ENCODE results near the gene KCNK7.

The KCNK7 gene

DNA sequence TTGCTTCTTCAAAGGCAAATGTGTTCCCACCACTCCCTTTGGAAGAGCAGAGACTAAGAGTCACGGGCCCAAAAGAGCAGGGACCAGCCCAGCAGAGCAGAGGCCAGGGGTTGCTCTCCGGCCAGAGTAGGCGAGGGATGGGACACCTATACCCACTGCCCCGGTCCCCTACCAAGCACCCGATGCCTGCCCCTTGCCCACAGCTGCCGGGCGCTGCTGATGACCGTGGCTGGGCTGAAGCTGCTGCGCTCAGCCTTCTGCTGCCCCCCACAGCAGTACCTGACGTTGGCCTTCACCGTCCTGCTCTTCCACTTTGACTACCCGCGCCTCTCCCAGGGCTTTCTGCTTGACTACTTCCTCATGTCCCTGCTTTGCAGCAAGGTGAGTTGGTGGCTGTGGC lies 31.6 kb upstream of the KCNK7 start:
- DNase-seq (ENCODE audit: low read depth in 2 of 2) = no peak

DNA sequence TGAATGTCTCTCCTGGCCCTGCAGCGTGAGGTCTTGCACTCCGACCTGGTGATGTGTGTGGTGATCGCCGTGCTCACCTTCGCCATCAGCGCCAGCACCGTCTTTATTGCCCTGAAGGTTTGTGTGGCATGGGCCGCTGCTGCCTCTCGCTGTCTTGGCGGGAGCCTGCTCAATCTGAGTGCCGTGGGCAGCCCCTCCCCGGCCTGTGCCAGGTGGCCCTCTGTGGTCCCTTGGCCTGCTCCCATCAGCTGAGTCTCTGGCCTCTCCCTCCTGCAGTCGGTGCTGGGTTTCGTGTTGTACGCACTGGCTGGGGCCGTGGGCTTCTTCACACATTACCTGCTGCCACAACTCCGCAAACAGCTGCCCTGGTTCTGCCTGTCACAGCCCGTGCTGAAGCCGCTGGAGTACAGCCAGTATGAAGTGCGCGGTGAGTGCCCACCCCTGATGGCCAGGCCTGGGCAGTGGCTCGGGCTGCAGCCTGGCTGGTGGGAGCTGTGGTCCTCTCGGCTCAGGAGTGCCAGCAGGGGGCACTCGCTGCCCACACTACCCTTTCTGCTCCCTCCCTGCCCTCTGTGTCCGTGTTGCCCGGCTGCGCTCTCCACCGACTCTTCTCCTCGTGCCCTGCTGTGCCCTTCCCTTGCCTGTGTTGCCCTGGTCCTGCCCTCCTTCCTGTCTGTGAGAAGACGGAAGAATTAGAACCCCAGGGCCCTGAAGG lies 30.2 kb upstream of the KCNK7 start:
- no peak for DNase-seq (ENCODE audit: low read depth in 2 of 2)

DNA sequence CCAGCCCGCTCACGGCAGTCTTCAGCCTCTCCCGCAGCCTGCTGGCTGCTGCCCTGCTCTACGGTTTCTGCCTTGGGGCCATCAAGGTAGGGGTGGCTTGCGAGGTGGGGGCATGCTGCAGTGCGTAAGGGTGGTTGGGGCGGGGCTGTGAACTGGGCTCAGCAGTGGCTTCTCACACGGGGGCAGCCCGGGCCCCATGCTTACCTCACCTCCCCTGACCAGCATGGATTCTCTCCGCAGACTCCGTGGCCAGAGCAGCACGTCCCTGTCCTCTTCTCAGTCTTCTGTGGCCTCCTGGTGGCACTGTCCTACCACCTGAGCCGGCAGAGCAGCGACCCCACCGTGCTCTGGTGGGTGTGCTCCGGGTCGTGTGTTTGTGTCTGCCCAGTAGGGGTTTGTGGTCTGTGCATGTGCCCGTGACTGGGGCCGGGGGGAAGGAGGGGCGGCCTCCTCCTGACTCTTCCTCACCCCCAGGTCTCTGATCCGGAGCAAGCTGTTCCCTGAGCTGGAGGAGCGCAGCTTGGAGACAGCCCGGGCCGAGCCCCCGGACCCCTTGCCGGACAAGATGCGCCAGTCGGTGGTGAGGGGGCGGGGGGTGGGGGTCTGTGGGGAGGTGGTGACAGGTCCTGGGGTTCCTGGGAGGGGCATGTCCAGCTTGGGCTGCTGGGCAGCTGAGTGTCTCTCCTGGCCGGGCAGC lies 29.5 kb upstream of the KCNK7 start:
- no peak for DNase-seq (ENCODE audit: low read depth in 2 of 2)

DNA sequence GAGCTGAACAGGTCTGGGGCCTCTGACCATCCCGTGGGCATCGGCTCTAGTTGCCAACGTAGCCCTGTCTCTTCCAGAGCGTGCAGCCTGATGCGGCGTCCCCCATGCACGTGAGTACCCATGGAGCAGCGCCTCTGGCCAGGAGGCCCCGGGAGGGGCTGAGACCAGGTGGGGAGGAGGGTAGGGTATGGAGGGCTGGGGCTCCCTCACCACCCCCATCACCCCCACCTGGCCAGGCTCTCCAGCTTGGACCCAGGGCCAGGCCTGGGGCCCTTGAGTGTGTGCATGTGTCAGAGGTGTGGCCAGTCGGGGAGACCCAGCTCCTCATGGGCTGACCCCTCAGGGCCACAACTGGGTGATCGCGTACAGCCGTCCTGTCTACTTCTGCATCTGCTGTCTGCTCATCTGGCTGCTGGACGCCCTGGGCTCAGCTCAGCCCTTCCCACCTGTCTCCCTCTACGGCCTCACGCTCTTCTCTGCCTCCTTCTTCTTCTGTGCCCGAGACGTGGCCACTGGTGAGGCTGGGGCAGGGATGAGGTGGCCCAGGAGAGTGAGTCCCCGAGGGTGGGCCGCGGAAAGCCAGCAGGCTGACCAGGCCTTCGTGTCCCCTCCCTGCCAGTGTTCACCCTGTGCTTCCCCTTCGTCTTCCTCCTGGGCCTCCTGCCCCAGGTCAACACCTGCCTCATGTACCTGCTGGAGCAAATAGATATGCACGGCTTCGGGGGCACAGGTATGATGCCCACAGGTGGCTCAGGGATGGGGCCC lies 28.4 kb upstream of the KCNK7 start:
- no peak for DNase-seq (ENCODE audit: low read depth in 2 of 2)

DNA sequence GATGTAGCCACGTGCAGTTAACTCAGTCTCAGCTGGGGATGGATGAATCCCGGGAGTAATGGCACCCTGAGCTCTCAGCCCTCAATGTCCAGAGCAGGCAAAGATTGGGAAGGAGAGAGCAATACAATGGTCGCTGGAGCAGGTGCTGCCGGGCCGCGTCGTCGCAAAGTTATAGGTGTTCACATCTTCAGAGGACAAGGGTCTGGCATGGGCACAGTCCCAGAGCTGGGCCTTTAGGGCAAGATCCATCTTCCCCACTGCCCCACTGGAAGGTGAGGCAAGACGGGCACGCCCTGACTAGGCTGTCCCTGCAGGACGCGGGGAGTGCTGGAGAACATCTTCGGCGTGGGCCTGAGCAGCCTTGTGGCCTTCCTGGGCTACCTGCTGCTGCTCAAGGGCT lies 27.6 kb upstream of the KCNK7 start:
- DNase-seq (ENCODE audit: low read depth in 2 of 2) = no peak

DNA sequence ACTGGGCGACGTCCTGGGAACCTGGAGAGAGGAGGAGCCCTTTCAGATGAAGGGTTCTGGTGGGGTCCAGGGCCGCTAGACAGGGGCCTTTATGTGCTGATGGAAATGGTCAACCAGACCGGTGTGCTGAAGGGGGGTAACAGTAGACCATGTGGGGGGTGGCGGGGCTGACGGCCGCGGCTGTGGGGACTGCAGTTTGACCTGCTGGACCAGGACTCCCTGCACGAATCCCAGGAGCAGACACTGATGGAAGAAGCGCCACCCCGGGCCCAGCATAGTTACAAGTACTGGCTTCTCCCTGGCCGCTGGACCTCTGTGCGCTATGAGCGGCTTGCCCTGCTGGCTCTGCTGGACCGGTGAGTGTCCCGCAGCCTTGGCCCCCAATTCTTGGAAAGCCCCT lies 26.4 kb upstream of the KCNK7 start:
- DNase-seq (ENCODE audit: low read depth in 2 of 2) = no peak

DNA sequence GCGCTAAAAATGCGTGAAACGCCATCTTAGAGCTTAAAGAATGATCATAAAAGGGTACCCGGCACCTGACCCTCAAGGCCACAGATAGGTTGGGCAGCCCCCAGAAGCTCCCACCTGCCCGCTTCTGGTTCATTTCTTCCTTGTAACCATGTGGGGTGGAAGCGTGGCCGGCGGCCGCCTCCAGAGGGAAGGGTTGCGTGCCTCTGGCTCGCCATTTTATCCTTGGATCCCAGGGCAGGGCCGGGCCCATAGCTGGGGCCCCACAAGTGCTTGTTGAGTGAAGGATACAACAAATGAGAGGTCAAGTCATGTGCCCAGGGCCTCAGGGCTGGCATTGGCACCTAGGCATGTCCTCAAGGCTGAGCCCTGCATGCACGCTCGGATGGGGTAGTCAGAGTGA lies 25.9 kb upstream of the KCNK7 start:
- DNase-seq (ENCODE audit: low read depth in 2 of 2) = no peak

DNA sequence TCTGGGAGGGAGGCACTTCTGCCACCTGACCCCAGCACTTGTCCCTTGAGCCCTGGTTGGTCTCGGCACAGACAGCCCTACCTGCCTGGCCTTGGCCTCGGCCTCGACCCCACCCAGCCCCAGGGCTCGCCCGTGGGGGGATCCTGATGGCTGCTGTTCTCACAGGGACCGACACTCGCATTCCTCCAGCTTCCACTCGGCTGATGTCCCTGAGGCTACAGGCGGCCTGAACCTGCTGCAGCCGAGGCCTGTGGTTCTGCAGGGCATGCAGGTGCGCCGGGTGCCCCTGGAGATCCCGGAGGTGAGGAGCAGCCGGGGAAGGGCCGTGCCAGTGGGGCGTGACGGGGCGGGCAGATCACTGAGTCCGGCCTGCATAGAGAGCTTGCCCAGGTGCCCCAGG lies 25.1 kb upstream of the KCNK7 start:
- DNase-seq (ENCODE audit: low read depth in 2 of 2) = no peak

DNA sequence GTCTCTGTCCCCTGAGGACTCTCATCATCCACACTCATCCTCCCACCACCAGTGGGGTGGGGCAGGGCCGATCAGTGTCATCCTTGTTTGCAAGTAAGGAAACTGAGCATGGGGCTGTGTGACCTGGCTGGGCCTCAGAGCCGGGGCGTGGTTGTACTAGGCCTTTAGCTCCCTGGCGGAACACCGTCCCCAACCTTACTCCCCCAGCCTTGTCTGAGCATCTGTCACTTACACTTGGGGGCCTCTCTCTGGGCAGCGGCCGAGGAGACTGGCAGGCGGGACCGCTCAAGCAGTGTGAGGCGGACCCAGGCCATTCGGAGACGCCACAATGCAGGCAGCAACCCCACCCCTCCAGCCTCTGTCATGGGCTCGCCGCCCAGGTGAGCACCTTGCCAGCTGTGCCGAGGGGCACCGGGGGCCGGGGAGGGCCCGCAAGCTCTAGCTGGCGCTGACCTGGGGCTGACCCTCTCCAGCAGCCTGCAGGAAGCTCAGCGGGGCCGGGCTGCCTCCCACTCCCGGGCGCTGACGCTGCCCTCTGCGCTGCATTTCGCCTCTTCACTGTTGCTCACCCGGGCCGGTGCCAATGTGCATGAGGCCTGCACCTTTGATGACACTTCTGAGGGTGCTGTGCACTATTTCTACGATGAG lies 23.8 kb upstream of the KCNK7 start:
- DNase-seq (ENCODE audit: low read depth in 2 of 2) = no peak

DNA sequence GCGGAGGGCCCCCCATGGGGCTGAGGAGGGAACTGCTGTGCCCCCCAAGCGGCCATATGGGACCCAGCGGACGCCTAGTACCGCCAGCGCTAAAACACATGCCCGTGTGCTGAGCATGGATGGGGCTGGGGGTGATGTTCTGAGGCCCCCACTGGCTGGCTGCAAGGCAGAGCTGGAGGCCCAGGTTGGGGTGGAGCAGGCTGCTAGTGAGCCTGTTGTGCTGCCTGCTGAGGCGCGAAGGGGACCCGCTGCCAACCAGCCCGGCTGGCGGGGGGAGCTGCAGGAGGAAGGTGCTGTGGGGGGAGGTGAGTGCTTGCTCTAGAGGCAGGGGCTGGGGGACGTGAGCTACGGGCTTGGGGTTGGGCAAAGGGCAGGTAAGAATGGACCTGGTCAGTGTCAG lies 23.2 kb upstream of the KCNK7 start:
- no peak for DNase-seq (ENCODE audit: low read depth in 2 of 2)

DNA sequence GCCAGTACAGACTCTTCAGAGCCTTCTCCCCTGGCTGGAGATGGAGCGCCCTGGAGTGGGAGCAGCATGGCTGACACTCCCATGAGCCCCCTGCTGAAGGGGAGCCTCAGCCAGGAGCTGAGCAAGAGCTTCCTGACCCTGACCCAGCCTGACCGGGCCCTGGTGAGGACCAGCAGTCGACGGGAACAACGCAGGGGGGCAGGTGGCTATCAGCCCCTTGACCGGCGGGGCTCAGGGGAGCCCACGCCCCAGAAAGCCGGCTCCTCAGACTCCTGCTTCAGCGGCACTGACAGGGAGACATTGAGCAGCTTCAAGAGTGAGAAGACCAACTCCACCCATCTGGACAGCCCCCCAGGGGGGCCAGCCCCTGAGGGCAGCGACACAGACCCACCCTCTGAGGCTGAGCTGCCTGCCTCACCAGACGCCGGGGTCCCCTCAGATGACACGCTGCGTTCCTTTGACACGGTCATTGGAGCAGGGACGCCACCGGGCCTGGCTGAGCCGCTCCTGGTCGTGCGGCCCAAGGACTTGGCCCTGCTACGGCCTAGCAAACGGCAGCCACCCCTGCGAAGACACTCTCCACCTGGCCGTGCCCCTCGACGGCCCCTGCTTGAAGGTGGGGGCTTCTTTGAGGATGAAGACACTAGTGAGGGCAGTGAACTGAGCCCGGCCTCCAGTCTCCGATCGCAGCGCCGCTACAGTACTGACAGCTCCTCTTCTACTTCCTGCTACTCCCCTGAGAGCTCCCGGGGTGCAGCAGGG lies 22.6 kb upstream of the KCNK7 start:
- DNase-seq (ENCODE audit: low read depth in 2 of 2) = no peak

DNA sequence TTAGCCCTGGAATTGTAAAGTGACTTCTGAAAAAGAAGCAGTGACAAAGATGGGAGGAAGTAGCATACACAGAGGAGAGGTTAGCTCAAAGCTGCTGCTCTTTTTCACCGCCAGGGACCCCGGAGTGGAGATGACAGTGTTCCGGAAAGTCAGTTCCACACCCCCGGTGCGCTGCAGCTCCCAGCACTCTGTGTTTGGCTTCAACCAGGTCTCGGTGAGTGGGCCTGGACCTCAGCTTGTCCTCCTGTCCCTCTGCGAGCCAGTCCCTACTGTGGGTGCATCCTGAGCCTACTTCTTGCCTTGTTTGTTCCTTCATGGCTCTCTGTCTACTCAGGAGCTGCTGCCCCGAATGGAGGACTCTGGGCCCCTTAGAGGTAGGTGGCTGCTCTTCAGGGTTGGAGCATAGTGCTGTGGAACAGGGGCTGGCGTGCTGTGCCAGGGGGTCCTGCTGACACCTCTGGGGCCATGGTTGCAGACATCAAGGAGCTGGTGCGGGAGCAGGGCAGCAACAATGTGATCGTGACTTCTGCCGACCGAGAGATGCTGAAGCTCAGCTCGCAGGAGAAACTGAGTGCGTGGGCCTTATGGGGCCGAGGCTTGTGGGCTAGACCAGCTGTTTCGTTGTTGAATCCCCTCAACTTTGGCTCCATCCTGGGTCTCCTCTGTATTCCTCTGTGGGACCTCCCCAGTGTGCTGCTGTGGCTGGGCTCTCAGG lies 21.7 kb upstream of the KCNK7 start:
- DNase-seq (ENCODE audit: low read depth in 2 of 2) = no peak

DNA sequence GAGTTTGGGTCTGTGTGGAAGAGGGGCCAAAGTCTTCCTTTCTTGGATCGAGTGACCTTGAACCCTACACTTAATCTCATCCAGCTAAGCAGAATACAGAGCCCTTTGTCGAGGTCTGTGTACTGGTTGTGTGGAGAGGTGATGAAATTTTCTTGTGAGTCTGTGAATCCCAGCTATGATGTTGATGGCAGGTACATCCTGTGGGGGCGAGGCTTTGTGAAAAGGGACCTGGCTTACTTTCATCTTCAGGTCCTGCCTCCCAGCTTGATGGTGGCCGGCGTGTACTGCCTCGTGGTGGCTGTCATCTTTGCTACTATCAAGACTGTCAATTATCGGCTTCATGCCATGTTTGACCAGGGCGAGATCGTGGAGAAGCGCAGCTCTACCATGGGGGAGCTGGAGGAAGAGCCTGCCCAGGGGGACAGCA lies 21.0 kb upstream of the KCNK7 start:
- DNase-seq (ENCODE audit: low read depth in 2 of 2) = no peak

DNA sequence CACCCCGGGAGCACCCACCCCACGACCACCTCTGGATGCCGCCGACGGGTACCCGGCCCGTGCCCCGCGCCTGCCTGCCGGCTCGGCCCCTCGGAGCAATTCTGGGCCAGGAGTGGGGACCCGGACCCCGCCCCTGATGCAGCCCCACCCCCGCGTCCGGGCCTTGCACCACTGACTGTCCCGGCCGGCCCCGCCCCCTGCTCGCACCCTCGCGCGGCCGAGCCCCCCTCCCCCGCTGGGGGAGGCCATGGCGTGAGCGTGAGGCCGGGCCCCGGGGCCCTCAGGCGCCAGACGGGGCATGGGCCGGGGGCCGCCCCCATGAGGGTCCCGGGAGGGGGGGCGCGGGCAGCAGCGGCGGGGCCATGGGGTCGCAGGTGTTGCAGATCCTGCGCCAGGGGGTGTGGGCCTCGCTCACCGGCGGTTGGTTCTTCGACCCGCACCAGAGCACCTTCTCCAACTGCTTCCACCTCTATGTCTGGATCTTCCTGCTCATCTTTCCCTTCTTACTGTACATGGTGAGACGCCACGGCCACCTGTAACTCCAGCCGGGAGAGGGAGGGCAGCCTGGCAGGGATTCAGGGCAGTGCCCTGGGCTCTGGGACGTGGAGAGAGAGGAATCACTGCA lies 20.5 kb upstream of the KCNK7 start:
- peak in 1 of 2 experiments; percentile 51 for DNase-seq (ENCODE audit: low read depth in 2 of 2)

DNA sequence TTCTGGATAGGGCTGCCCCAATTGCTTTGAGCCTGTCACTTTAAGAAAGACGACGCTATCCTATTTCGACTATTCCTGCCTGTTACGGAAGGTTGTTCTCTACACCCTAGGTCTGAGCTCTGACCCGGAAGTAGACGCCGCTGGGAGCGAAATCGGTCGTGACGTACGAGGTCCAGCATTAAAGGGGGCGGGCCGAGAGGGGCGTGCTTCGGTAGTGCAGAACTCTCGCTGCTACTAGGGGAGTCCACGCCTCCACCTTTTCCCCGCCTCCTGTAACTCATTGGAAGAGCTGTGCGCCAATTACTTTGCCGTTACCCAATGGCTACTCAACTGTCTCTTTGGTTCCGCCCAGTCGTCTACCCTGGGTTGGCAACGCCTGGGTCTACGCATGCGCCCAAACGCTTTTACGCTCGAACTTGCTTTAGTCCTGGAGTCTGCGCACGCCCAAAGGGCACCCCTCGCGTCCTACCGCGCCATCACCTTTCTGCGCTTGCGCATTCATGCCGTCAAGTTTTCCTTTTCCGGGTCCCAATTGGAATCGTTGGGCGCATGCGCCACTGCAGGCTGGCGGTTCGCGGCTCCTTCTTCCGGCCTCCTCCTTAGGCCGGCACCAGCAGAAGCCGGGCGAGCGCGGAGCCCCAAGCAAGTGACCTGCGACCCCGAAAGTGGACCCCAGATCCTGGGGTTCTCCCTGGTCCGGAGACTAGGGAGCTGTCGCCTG lies 19.8 kb upstream of the KCNK7 start, which contains the start of gene PCNX3:
Gene PCNX3 (plus strand): TSS at position 548 of the 721 bp plus-strand sequence. CDS start 536 bp downstream, outside the sequence.
- peak; percentile 100 for DNase-seq (ENCODE audit: low read depth in 2 of 2)

DNA sequence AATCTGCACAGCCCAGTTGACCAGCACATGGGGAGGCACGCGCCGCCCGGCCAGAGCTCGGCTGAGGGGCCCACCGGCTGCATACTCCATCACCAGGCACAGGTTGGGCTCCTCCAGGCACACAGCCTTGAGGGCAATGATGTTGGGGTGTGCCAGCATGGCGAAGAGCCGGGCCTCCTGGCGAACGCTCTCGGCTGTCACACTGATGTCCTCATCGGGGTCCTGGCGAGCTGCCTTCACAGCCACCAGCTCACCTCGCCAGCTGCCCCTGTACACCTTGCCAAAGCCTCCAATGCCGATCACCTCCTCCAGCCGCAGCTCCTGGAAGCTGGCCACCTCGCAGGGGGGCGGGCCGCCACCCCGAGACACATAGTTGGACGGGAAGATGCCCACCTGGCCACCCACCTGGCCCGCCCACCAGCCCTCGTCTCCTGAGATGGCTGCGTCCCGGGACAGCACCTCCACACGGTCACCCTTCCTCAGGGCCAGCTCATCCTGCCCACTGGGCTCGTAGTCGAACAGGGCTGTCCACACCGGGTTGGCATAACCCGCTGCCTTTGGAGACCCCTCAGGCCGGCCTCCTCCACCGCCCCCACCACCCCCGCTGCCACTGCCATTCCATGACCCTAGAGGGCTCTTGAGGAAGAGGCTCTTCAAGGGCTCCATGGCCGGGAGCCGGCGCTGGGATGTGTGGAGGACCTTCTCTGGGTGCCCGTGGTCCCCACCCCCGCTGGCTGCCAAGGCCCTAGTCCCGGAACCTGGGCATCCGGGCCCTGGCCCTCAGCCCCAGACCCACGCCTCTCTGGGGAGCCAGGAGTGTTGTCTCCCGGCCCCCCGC lies 17.7 kb upstream of the KCNK7 start:
- no peak for DNase-seq (ENCODE audit: low read depth in 2 of 2)

DNA sequence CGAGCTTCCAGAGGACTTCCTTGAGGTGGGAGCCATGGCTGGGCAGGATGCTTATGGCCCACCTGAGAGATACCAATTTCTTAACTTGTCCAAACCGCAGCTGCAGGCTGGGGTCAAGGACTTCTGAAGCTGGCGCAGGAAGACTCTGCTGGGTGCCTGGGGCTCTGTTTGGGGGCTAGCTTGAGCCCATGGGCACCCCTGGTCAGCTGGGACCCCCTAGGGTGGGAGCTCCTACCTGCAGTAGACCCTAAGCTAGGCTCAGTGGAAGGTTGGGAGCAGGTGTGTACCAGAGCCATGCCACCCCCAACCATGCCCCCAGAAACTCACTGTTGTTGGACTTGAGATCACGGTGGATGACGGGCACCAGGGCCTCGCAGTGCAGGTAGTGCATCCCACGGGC lies 17.1 kb upstream of the KCNK7 start:
- no peak for DNase-seq (ENCODE audit: low read depth in 2 of 2)

DNA sequence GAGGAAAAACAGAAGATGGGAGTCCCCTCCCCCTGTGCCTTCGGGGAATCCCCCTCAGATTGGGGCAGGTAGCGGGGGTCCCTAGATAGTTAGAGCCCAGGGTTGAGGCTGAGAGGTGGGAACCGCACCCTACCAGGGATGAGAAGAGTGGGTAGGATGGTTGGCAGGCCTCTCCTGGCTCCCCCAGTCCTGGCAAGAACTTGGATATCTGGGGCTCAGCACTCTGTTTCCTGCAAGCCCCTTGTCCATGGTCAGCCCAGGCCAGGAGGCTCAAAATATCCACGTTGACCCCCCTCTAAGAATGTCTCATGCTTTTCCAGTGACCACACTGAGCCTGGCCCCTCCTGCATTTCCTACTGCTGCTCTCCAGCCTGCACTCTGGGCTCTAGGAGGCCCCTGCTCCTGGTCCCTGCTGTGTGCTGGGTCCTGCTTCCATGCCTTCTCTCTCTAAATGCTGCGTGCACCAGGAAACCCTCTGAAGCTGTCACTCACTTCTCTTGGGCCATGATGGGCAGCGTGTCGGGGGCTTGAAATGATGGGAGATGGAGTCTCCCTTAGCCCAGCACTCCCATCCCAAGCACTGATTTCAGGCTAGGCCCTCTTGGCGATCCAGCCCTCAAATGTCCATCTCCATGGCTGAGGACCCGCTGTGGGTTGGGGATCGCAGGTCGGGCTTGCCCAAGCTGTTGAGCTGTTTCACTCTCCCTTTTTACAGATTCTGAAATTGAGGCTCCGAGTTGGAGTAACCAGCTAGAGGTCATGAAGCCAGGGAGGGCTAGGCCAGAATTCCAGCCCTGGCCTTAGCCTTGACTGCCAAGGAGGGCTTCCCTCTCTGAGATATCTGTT lies 16.4 kb upstream of the KCNK7 start:
- DNase-seq (ENCODE audit: low read depth in 2 of 2) = no peak

Data from stimulated activated CD4-positive, alpha-beta T cell treated with anti-CD3 and anti-CD28 coated beads, Interleukin-12 subunit alpha, Interleukin-12 subunit beta, amount 100 ng/mL, for 24 hours (primary cell).